Neuron (in vitro differentiated cells): ENCODE data around the gene AHI1.

ENCODE experiments used
- H2AFZ ChIP-seq: one replicate; pipeline ENCODE4 v1.6.1; 2013; ENCODE audit warnings: low read depth, mild to moderate bottlenecking, inconsistent platforms, low read length, moderate library complexity
- H3K27me3 ChIP-seq: one replicate; pipeline ENCODE4 v1.6.1; 2013; ENCODE audit warnings: low read length; ENCODE audit not compliant: insufficient read depth
- H3K36me3 ChIP-seq: one replicate; pipeline ENCODE4 v1.6.1; 2013; ENCODE audit warnings: low read length; ENCODE audit not compliant: insufficient read depth
- H3K4me1 ChIP-seq: one replicate; pipeline ENCODE4 v1.6.1; 2013; ENCODE audit warnings: low read length; ENCODE audit not compliant: insufficient read depth
- H3K4me3 ChIP-seq: 2 replicates; pipeline ENCODE4 v1.5.1; 2013; ENCODE audit warnings: mild to moderate bottlenecking, low read length, moderate library complexity
- H3K9me3 ChIP-seq: one replicate; pipeline ENCODE4 v1.6.1; 2013; ENCODE audit warnings: low read length

AHI1 gene

GRCh38 chr6:135497412-135498184 is at the start of gene AHI1:
Gene AHI1, minus strand, starts transcription at chr6:135497740. Its CDS starts 5,503 bp downstream, at chr6:135492237.
- Histone ChIP-seq H2AFZ (peak within 1 kb of the TSS; percentile 84), H3K36me3 (peaks cover 7% of the 10 kb centered on the region), H3K4me3 (peak within 1 kb of the TSS; percentile 72), H3K4me1 (peaks cover 14% of the 10 kb centered on the region), H3K9me3 (no peaks in the 10 kb centered on the region), H3K27me3 (no peaks in the 10 kb centered on the region)

- H3K36me3 ChIP-seq = no peaks in the 10 kb centered on the region
- no peaks in the 10 kb centered on the region for H3K4me1 ChIP-seq
- no peak overlapping the region for H2AFZ ChIP-seq
- no peak overlapping the region for H3K4me3 ChIP-seq
- no peaks in the 10 kb centered on the region for H3K9me3 ChIP-seq
- no peaks in the 10 kb centered on the region for H3K27me3 ChIP-seq
Observed at GRCh38 chr6:135546680-135547418, 49.3 kb upstream of the AHI1 start.

- Histone ChIP-seq H3K4me1 (no peaks in the 10 kb centered on the region), H3K4me3 (no peak overlapping the region), H2AFZ (no peak overlapping the region), H3K36me3 (no peaks in the 10 kb centered on the region), H3K27me3 (no peaks in the 10 kb centered on the region), H3K9me3 (no peaks in the 10 kb centered on the region)
Observed at GRCh38 chr6:135546206-135546605, 48.7 kb upstream of the AHI1 start.

- H3K27me3 ChIP-seq = no peaks in the 10 kb centered on the region
- no peak overlapping the region for H2AFZ ChIP-seq
- H3K4me1 ChIP-seq = no peaks in the 10 kb centered on the region
- no peak overlapping the region for H3K4me3 ChIP-seq
- no peaks in the 10 kb centered on the region for H3K9me3 ChIP-seq
- no peaks in the 10 kb centered on the region for H3K36me3 ChIP-seq
Observed at GRCh38 chr6:135540207-135540840, 42.8 kb upstream of the AHI1 start.

GRCh38 chr6:135537741-135538301 is 40.3 kb upstream of the AHI1 start:
- peaks cover 3% of the 10 kb centered on the region for H3K4me1 ChIP-seq
- no peaks in the 10 kb centered on the region for H3K9me3 ChIP-seq
- H3K27me3 ChIP-seq = no peaks in the 10 kb centered on the region
- no peaks in the 10 kb centered on the region for H3K36me3 ChIP-seq
- no peak overlapping the region for H2AFZ ChIP-seq
- H3K4me3 ChIP-seq = no peak overlapping the region

- Histone ChIP-seq H3K36me3 (no peaks in the 10 kb centered on the region), H3K9me3 (no peaks in the 10 kb centered on the region), H3K4me3 (no peak overlapping the region), H3K27me3 (no peaks in the 10 kb centered on the region), H2AFZ (no peak overlapping the region), H3K4me1 (peaks cover 3% of the 10 kb centered on the region)
Observed at GRCh38 chr6:135535989-135536414, 38.5 kb upstream of the AHI1 start.

GRCh38 chr6:135534773-135535380 is 37.3 kb upstream of the AHI1 start:
- no peaks in the 10 kb centered on the region for H3K27me3 ChIP-seq
- H3K36me3 ChIP-seq = no peaks in the 10 kb centered on the region
- H2AFZ ChIP-seq = no peak overlapping the region
- peaks cover 3% of the 10 kb centered on the region for H3K4me1 ChIP-seq
- no peaks in the 10 kb centered on the region for H3K9me3 ChIP-seq
- H3K4me3 ChIP-seq = no peak overlapping the region

GRCh38 chr6:135532559-135532958 is 35.0 kb upstream of the AHI1 start:
- Histone ChIP-seq H3K9me3 (no peaks in the 10 kb centered on the region), H3K36me3 (no peaks in the 10 kb centered on the region), H3K27me3 (no peaks in the 10 kb centered on the region), H3K4me1 (peaks cover 3% of the 10 kb centered on the region), H3K4me3 (no peak overlapping the region), H2AFZ (no peak overlapping the region)

GRCh38 chr6:135531954-135532490 is 34.5 kb upstream of the AHI1 start:
- Histone ChIP-seq H3K4me3 (no peak overlapping the region), H2AFZ (no peak overlapping the region), H3K4me1 (peaks cover 3% of the 10 kb centered on the region), H3K27me3 (no peaks in the 10 kb centered on the region), H3K36me3 (no peaks in the 10 kb centered on the region), H3K9me3 (no peaks in the 10 kb centered on the region)

GRCh38 chr6:135530113-135530512 is 32.6 kb upstream of the AHI1 start:
- H3K27me3 ChIP-seq = no peaks in the 10 kb centered on the region
- H3K36me3 ChIP-seq = no peaks in the 10 kb centered on the region
- peaks cover 3% of the 10 kb centered on the region for H3K4me1 ChIP-seq
- no peak overlapping the region for H3K4me3 ChIP-seq
- H2AFZ ChIP-seq = no peak overlapping the region
- no peaks in the 10 kb centered on the region for H3K9me3 ChIP-seq

- Histone ChIP-seq H3K36me3 (no peaks in the 10 kb centered on the region), H3K4me1 (no peaks in the 10 kb centered on the region), H3K4me3 (no peak overlapping the region), H3K27me3 (no peaks in the 10 kb centered on the region), H3K9me3 (no peaks in the 10 kb centered on the region), H2AFZ (no peak overlapping the region)
Observed at GRCh38 chr6:135527960-135528249, 30.4 kb upstream of the AHI1 start.

- no peaks in the 10 kb centered on the region for H3K36me3 ChIP-seq
- H3K9me3 ChIP-seq = no peaks in the 10 kb centered on the region
- no peak overlapping the region for H2AFZ ChIP-seq
- no peak overlapping the region for H3K4me3 ChIP-seq
- H3K4me1 ChIP-seq = no peaks in the 10 kb centered on the region
- H3K27me3 ChIP-seq = no peaks in the 10 kb centered on the region
Observed at GRCh38 chr6:135527116-135527959, 29.8 kb upstream of the AHI1 start.
